ENCODE data around the gene B4GAT1. TPM values are rescaled to one million over a fixed set of nuclear protein-coding genes. Genes with fewer than 3 reads are reported as not detected.
"Not testable (repeated sequence)": the region's sequence is repeated elsewhere in the genome, so short reads cannot be mapped to it uniquely, and the experiment has no call there.

B4GAT1 gene
- polyA plus RNA-seq, 3 donors, result 0.75 to 1.7 (median 1.7) TPM

DNA sequence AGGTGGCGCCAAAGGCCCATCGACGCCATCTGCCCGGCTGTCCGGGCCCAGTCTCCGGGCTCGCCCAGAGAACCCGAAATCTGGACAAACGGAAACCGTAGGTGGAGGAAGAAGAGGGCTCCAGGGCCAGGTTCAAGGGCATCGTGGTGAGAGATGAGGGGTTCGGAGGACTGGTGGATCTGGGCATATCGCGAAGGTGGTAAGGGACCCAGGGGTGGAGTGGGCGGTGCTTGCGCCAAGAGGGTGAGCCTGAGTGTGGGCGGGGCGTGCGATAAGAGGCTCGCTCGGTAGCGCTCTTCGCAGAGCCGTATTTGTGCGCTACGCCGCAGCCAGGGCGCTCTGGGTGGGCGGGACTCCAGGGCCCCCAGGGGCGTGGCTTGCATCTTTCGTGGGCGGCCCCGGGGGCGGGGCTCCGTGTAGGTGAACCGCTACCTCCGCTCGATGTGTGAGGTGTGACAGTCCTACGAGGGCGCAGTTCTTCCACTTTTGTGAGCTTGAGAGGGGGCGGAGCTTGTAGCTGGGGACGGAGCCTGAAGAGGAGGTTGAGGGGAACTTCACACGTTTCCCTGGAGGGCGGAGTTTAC is 35.4 kb downstream of the B4GAT1 start:
- Mint-ChIP-seq H3K4me3 (peak overlapping the region; percentile 92 to 98), H3K9me3 (peaks cover 0 to 2% (median 0%) of the 10 kb centered on the region in 7 donors), H3K27ac (peak overlapping the region; percentile 96 to 99 (median 97)), H3K4me1 (peaks cover 25% of the 10 kb centered on the region), H3K27me3 (ENCODE audit: low read depth in 3 of 3) (peaks cover 8 to 17% (median 13%) of the 10 kb centered on the region in 3 donors), H3K36me3 (peaks cover 0 to 2% of the 10 kb centered on the region in 2 donors)
- H2AFZ ChIP-seq (ENCODE audit: insufficient read depth, low read depth, low read length, poor library complexity, severe bottlenecking), result peak overlapping the region; percentile 85
- H3K9ac ChIP-seq (ENCODE audit: insufficient read depth, low read length, poor library complexity, severe bottlenecking), result peak overlapping the region; percentile 69
- no peaks in the 10 kb centered on the region for H3K36me3 ChIP-seq (replicated peaks in 1 of 2; ENCODE audit: control insufficient read depth in 1 of 2, insufficient read depth in 2 of 2, low read length in 2 of 2)
- H3K4me3 ChIP-seq (replicated peaks in 1 of 3; ENCODE audit: low read depth in 2 of 3, low read length in 3 of 3), result peak overlapping the region; percentile 40 to 90 (median 69)
- peak overlapping the region; percentile 90 for H3K4me2 ChIP-seq (replicated peaks; ENCODE audit: extremely low read depth, low read length, poor library complexity, severe bottlenecking)
- DNase-seq, result peak; percentile 78 to 85 (median 83)
- under 1% methylated on average over 44 of the region's 44 CpGs for WGBS (ENCODE audit: insufficient coverage)
- H3K27ac ChIP-seq (ENCODE audit: low read depth in 1 of 2, low read length in 2 of 2), result peak overlapping the region; percentile 85 to 90
- H3K79me2 ChIP-seq (ENCODE audit: insufficient read depth, low read length), result no peaks in the 10 kb centered on the region
- H3K9me3 ChIP-seq (replicated peaks in 1 of 2; ENCODE audit: control insufficient read depth in 1 of 2, insufficient read depth in 1 of 2, low read length in 2 of 2), result no peaks in the 10 kb centered on the region
- peaks cover 32 to 42% of the 10 kb centered on the region in 2 donors for H3K4me1 ChIP-seq (ENCODE audit: control insufficient read depth in 1 of 2, insufficient read depth in 2 of 2, low read length in 2 of 2)
- no peaks in the 10 kb centered on the region for H4K20me1 ChIP-seq (ENCODE audit: insufficient read depth, low read length)
- intact Hi-C loops (cut with micrococcal nuclease), result loop anchor here (1.0 to 10.0 kb wide), 4 partner anchors 16 to 77 kb away; partner anchors contain the start of gene BRMS1 (in 1 of the 2)
- TF ChIP-seq, protein P1, sequence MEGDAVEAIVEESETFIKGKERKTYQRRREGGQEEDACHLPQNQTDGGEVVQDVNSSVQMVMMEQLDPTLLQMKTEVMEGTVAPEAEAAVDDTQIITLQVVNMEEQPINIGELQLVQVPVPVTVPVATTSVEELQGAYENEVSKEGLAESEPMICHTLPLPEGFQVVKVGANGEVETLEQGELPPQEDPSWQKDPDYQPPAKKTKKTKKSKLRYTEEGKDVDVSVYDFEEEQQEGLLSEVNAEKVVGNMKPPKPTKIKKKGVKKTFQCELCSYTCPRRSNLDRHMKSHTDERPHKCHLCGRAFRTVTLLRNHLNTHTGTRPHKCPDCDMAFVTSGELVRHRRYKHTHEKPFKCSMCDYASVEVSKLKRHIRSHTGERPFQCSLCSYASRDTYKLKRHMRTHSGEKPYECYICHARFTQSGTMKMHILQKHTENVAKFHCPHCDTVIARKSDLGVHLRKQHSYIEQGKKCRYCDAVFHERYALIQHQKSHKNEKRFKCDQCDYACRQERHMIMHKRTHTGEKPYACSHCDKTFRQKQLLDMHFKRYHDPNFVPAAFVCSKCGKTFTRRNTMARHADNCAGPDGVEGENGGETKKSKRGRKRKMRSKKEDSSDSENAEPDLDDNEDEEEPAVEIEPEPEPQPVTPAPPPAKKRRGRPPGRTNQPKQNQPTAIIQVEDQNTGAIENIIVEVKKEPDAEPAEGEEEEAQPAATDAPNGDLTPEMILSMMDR (IDR thresholded peaks at IDR 0.05), result peak; percentile 98
- no peaks in the 10 kb centered on the region for H3K27me3 ChIP-seq (ENCODE audit: control insufficient read depth in 2 of 2, insufficient read depth in 2 of 2, low read length in 2 of 2)

DNA sequence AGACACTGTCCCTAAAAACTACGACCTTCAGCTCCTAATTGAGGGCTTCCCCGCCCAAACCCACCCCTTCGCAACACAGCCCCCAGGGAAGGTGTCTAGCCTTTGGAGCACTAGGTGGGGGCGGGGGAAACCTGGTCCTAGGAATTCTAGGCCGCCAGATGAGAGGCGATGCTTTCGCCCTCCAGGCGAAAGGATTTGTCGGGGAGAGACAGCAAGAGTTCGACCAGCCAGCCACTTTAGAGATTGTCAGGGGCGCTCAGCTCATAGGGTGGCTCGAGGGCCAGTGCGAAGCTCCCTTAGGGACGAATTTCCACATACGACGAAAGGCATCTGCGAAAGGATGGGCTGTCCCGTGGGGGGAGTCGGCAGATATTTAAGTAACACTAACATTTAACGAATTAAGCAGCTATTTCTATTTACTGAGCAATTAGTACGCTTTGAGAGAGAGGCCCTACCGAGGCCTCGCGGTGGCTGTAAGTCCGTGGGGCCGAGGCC is 35.9 kb downstream of the B4GAT1 start:
- no peaks in the 10 kb centered on the region for H4K20me1 ChIP-seq (ENCODE audit: insufficient read depth, low read length)
- Mint-ChIP-seq H3K4me1 (peaks cover 24% of the 10 kb centered on the region), H3K27me3 (ENCODE audit: low read depth in 3 of 3) (peaks cover 8 to 18% (median 12%) of the 10 kb centered on the region in 3 donors), H3K4me3 (peak overlapping the region; percentile 92 to 98), H3K9me3 (peaks cover 0 to 2% (median 0%) of the 10 kb centered on the region in 7 donors), H3K27ac (peak overlapping the region; percentile 96 to 99 (median 97)), H3K36me3 (peaks cover 0 to 2% of the 10 kb centered on the region in 2 donors)
- H3K4me1 ChIP-seq (ENCODE audit: control insufficient read depth in 1 of 2, insufficient read depth in 2 of 2, low read length in 2 of 2), result peaks cover 28 to 37% of the 10 kb centered on the region in 2 donors
- H3K27ac ChIP-seq (ENCODE audit: low read depth in 1 of 2, low read length in 2 of 2), result peak overlapping the region; percentile 85 to 90
- 34% methylated on average over 16 of the region's 26 CpGs for WGBS (ENCODE audit: insufficient coverage)
- DNase-seq, result no peak
- H3K9me3 ChIP-seq (replicated peaks in 1 of 2; ENCODE audit: control insufficient read depth in 1 of 2, insufficient read depth in 1 of 2, low read length in 2 of 2), result no peaks in the 10 kb centered on the region
- TF ChIP-seq, protein P1 (IDR thresholded peaks at IDR 0.05), result no peak
- H3K4me3 ChIP-seq (replicated peaks in 1 of 3; ENCODE audit: low read depth in 2 of 3, low read length in 3 of 3), result peak overlapping the region; percentile 40 to 90 (median 69)
- H3K4me2 ChIP-seq (replicated peaks; ENCODE audit: extremely low read depth, low read length, poor library complexity, severe bottlenecking), result peak overlapping the region; percentile 90
- H3K27me3 ChIP-seq (ENCODE audit: control insufficient read depth in 2 of 2, insufficient read depth in 2 of 2, low read length in 2 of 2), result no peaks in the 10 kb centered on the region
- peak overlapping the region; percentile 69 for H3K9ac ChIP-seq (ENCODE audit: insufficient read depth, low read length, poor library complexity, severe bottlenecking)
- intact Hi-C loops (cut with micrococcal nuclease), result loop anchor here (1.0 to 10.0 kb wide), 2 partner anchors 73 to 78 kb away; no protein-coding TSS in a partner anchor
- H3K79me2 ChIP-seq (ENCODE audit: insufficient read depth, low read length), result no peaks in the 10 kb centered on the region
- H3K36me3 ChIP-seq (replicated peaks in 1 of 2; ENCODE audit: control insufficient read depth in 1 of 2, insufficient read depth in 2 of 2, low read length in 2 of 2), result no peaks in the 10 kb centered on the region
- peak overlapping the region; percentile 85 for H2AFZ ChIP-seq (ENCODE audit: insufficient read depth, low read depth, low read length, poor library complexity, severe bottlenecking)

DNA sequence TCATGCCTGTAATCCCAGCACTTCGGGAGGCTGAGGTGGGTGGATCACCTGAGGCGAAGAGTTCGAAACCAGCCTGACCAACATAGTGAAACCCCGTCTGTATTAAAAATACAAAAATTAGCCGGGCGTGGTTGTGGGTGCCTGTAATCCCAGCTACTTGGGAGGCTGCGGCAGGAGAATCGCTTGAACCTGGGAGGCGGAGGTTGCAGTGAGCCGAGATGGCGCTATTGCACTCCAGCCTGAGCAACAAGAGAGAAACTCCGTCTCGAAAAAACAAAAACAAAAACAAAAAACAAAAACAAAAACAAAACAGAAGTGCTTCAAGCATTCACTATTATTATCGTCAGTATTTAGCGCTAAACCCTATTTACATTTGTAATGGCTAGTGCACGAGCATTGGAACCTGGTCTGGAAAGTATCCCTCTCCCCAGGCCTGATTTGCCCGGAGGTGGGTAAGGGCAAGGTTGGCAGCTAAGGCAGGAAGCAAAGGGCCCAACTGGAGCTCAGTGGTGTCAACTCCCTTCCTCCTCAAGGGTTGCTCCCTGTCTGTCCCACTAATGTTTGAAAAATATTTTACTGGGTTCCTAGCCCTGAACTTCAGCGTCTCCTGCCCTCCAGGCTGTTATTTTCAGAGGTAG is 36.5 kb downstream of the B4GAT1 start:
- H3K9me3 Mint-ChIP-seq; DNase-seq; H3K9me3 ChIP-seq (replicated peaks in 1 of 2; ENCODE audit: control insufficient read depth in 1 of 2, insufficient read depth in 1 of 2, low read length in 2 of 2); H3K27ac ChIP-seq (ENCODE audit: low read depth in 1 of 2, low read length in 2 of 2); H3K9ac ChIP-seq (ENCODE audit: insufficient read depth, low read length, poor library complexity, severe bottlenecking); H3K4me3 Mint-ChIP-seq; H3K36me3 Mint-ChIP-seq; H3K4me3 ChIP-seq (replicated peaks in 1 of 3; ENCODE audit: low read depth in 2 of 3, low read length in 3 of 3); H3K36me3 ChIP-seq (replicated peaks in 1 of 2; ENCODE audit: control insufficient read depth in 1 of 2, insufficient read depth in 2 of 2, low read length in 2 of 2); H3K27me3 ChIP-seq (ENCODE audit: control insufficient read depth in 2 of 2, insufficient read depth in 2 of 2, low read length in 2 of 2); H2AFZ ChIP-seq (ENCODE audit: insufficient read depth, low read depth, low read length, poor library complexity, severe bottlenecking); H3K27ac Mint-ChIP-seq; H3K4me2 ChIP-seq (replicated peaks; ENCODE audit: extremely low read depth, low read length, poor library complexity, severe bottlenecking); H3K79me2 ChIP-seq (ENCODE audit: insufficient read depth, low read length); H4K20me1 ChIP-seq (ENCODE audit: insufficient read depth, low read length): not testable (repeated sequence)
- peaks cover 24% of the 10 kb centered on the region for H3K4me1 Mint-ChIP-seq
- peaks cover 9 to 17% (median 12%) of the 10 kb centered on the region in 3 donors for H3K27me3 Mint-ChIP-seq (ENCODE audit: low read depth in 3 of 3)
- intact Hi-C loops (cut with micrococcal nuclease), result loop anchor here (1.0 to 10.0 kb wide), 2 partner anchors 74 to 78 kb away; no protein-coding TSS in a partner anchor
- WGBS (ENCODE audit: insufficient coverage), result 91% methylated on average over 9 of the region's 18 CpGs
- H3K4me1 ChIP-seq (ENCODE audit: control insufficient read depth in 1 of 2, insufficient read depth in 2 of 2, low read length in 2 of 2), result peaks cover 25 to 33% of the 10 kb centered on the region in 2 donors

Data from CD14-positive monocyte (primary cell).